Measurements from ENCODE around the gene TNFRSF6B.

Gene TNFRSF6B

GRCh38 chr20:63673951-63674350 is 22.5 kb upstream of the TNFRSF6B start:
- no peak overlapping the region for H2AFZ ChIP-seq (ENCODE audit: low read depth, low read length, severe bottlenecking)
- H3K9me2 ChIP-seq (replicated peaks; ENCODE audit: insufficient read depth, low read length) = no peaks in the 10 kb centered on the region
- H3K27me3 ChIP-seq (ENCODE audit: low read length) = no peaks in the 10 kb centered on the region
- H3K36me3 ChIP-seq (ENCODE audit: low read length) = no peaks in the 10 kb centered on the region
- H3K27ac ChIP-seq (ENCODE audit: low read depth, low read length) = no peak overlapping the region
- H3F3A ChIP-seq (ENCODE audit: insufficient read depth) = no peaks in the 10 kb centered on the region
- H3K9ac ChIP-seq (ENCODE audit: low read length) = no peak overlapping the region
- no peaks in the 10 kb centered on the region for H3K9me3 ChIP-seq (ENCODE audit: insufficient read depth, low read length)
- TF ChIP-seq CTCF (IDR thresholded peaks at IDR 0.05; ENCODE audit: insufficient read depth, low read length, poor library complexity, severe bottlenecking) (no peak), EZH2phosphoT487 (conservative IDR thresholded peaks at IDR 0.05; ENCODE audit: low read length) (no peak)
- no peak overlapping the region for H3K4me2 ChIP-seq (ENCODE audit: low read depth, low read length, poor library complexity, severe bottlenecking)
- no peaks in the 10 kb centered on the region for H3K79me2 ChIP-seq (ENCODE audit: insufficient read depth, low read length)
- no peak overlapping the region for H3K4me3 ChIP-seq (ENCODE audit: insufficient read depth, low read length, poor library complexity, severe bottlenecking)
- H4K20me1 ChIP-seq (ENCODE audit: low read depth, low read length) = no peaks in the 10 kb centered on the region

- TF ChIP-seq EZH2phosphoT487 (conservative IDR thresholded peaks at IDR 0.05; ENCODE audit: low read length) = no peak
- TF ChIP-seq CTCF (IDR thresholded peaks at IDR 0.05; ENCODE audit: insufficient read depth, low read length, poor library complexity, severe bottlenecking) = no peak
- Histone ChIP-seq H3K4me3 (ENCODE audit: insufficient read depth, low read length, poor library complexity, severe bottlenecking) (no peak overlapping the region), H3K4me2 (ENCODE audit: low read depth, low read length, poor library complexity, severe bottlenecking) (no peak overlapping the region), H3K9me2 (replicated peaks; ENCODE audit: insufficient read depth, low read length) (no peaks in the 10 kb centered on the region), H3F3A (ENCODE audit: insufficient read depth) (no peaks in the 10 kb centered on the region), H3K27me3 (ENCODE audit: low read length) (no peaks in the 10 kb centered on the region), H2AFZ (ENCODE audit: low read depth, low read length, severe bottlenecking) (no peak overlapping the region), H3K79me2 (ENCODE audit: insufficient read depth, low read length) (no peaks in the 10 kb centered on the region), H3K9ac (ENCODE audit: low read length) (no peak overlapping the region), H3K27ac (ENCODE audit: low read depth, low read length) (no peak overlapping the region), H3K36me3 (ENCODE audit: low read length) (no peaks in the 10 kb centered on the region), H4K20me1 (ENCODE audit: low read depth, low read length) (no peaks in the 10 kb centered on the region), H3K9me3 (ENCODE audit: insufficient read depth, low read length) (no peaks in the 10 kb centered on the region)
These were observed 20.6 kb upstream of the TNFRSF6B start for GRCh38 chr20:63675681-63676368.

DNA sequence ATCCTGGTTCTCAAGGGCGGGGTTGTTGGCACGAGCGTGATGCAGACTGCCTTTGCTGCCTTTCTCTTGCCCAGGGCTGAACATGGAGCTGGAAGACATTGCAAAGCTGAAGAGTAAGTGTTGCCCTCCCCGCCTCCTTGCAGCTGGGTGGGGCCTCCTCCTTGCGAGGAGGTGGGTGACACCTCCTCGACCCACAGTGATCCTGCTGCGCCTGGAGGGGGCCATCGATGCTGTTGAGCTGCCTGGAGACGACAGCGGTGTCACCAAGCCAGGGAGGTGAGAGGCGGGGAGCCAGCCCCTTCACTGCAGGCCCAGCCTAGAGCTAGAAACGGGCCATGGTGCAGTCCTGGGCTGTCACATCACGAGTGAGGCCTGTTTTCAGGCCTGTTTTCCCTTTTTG is 18.4 kb upstream of the TNFRSF6B start:
- H3K9ac ChIP-seq (ENCODE audit: low read length) = no peak overlapping the region
- no peak overlapping the region for H3K4me3 ChIP-seq (ENCODE audit: insufficient read depth, low read length, poor library complexity, severe bottlenecking)
- no peaks in the 10 kb centered on the region for H3K79me2 ChIP-seq (ENCODE audit: insufficient read depth, low read length)
- no peaks in the 10 kb centered on the region for H3K9me2 ChIP-seq (replicated peaks; ENCODE audit: insufficient read depth, low read length)
- no peaks in the 10 kb centered on the region for H4K20me1 ChIP-seq (ENCODE audit: low read depth, low read length)
- no peak overlapping the region for H3K27ac ChIP-seq (ENCODE audit: low read depth, low read length)
- H3K9me3 ChIP-seq (ENCODE audit: insufficient read depth, low read length) = no peaks in the 10 kb centered on the region
- no peak overlapping the region for H2AFZ ChIP-seq (ENCODE audit: low read depth, low read length, severe bottlenecking)
- H3F3A ChIP-seq (ENCODE audit: insufficient read depth) = no peaks in the 10 kb centered on the region
- H3K36me3 ChIP-seq (ENCODE audit: low read length) = no peaks in the 10 kb centered on the region
- no peaks in the 10 kb centered on the region for H3K27me3 ChIP-seq (ENCODE audit: low read length)
- no peak overlapping the region for H3K4me2 ChIP-seq (ENCODE audit: low read depth, low read length, poor library complexity, severe bottlenecking)
- TF ChIP-seq CTCF (IDR thresholded peaks at IDR 0.05; ENCODE audit: insufficient read depth, low read length, poor library complexity, severe bottlenecking) = no peak
- no peak for TF ChIP-seq EZH2phosphoT487 (conservative IDR thresholded peaks at IDR 0.05; ENCODE audit: low read length)

Data from SU-DHL-6 (cell line).